Activated CD4-positive, CD25-positive, alpha-beta regulatory T cell (primary cell): ENCODE results near the gene TLDC2.
"Not testable (repeated sequence)": the region's sequence is repeated elsewhere in the genome, so short reads cannot be mapped to it uniquely, and the experiment has no call there.

ENCODE experiments used
- DNase-seq, 4 experiments: peaks; one replicate each; lab custom pipeline; 2025; lab: John Stamatoyannopoulos, UW

Gene TLDC2

DNA sequence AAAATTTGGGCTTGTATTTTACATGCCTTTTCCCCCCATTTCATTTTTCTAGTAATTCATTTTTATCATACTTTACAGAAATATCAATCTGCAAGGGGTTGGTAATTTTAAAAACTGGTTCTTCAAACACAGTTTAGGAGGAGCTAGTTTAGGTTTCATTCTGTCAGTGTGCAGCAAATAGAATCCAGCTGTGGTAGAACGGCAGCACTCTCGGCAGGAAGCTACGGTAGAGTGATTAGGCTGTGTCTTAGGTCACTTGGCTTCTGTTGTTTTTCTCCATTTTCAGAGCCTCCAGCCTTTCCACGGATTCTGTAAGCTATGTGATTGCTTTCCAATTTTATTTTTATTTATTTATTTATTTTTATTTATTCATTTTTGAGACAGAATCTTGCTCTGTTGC lies 32.7 kb downstream of the TLDC2 start:
- no peak for DNase-seq

DNA sequence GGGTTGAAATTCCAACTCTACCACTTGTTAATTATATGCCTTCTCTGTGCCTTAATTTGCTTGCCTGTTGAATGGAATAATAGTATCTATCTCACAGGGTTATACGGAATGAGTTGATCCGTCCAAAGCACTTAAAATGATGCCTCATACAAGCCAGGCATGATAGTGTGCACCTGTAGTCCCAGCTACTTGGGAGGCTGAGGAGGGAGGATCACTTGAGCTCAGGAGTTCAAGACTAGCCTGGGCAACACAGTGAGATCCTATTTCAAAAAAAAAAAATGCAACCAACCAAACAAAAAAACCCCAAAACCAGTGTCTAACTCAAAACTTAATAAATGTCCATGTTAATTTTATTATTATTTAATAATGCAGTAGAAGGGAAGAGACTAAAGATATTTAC lies 40.3 kb downstream of the TLDC2 start:
- DNase-seq: no peak

DNA sequence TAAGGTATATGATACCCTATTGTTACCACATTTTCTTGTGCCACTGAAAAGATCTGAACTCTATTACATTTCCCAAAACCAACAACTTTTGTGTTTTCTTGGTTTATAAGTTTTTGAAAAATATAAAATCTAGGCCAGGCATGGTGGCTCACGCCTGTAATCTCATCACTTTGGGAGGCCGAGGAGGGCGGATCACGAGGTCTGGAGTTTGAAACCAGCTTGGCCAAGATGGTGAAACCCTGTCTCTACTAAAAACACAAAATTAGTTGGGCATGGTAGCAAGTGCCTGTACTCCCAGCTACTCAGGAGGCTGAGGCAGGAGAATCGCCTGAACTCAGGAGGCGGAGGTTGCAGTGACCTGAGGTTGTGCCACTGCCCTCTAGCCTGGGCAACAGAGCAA lies 41.3 kb downstream of the TLDC2 start:
- DNase-seq: no peak

GRCh38 chr20:36917943-36918342 lies 42.0 kb downstream of the TLDC2 start:
- no peak for DNase-seq

GRCh38 chr20:36919715-36920333 lies 43.9 kb downstream of the TLDC2 start:
- peak in 1 of 4 experiments; percentile 5 for DNase-seq

- DNase-seq: no peak
These were observed 44.4 kb downstream of the TLDC2 start for GRCh38 chr20:36920334-36920730.

- DNase-seq: no peak
These were observed 48.5 kb downstream of the TLDC2 start for GRCh38 chr20:36924167-36925045.

- DNase-seq: no peak
These were observed 49.3 kb downstream of the TLDC2 start for GRCh38 chr20:36925234-36925633.

DNA sequence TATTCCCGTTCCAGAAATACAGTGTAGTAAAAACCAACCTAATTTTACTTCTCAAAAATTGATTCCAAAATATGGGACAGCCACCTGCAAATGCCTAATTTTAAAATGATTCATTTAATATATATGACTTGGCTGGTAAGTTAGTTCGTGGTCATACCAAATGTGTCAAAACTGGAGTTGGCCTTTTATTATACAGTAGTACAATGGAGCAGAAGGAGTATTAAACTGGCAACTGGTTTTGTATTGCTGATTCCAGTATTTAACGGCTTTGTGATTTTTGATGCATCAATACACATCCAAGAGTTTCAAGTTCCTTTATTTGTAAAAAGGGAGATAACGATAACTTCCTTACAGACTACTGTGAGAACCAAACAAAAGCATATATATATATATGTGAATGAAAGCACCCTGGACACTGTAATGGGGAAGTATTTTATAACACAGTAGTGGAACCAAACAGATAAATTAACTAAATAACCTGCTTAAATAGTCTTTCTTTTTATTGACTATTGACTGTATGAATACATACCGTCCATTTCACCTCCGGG lies 50.8 kb downstream of the TLDC2 start:
- DNase-seq: no peak

GRCh38 chr20:36927704-36928103 lies 51.8 kb downstream of the TLDC2 start:
- no peak for DNase-seq

GRCh38 chr20:36929290-36929689 lies 53.4 kb downstream of the TLDC2 start:
- DNase-seq: no peak

- no peak for DNase-seq
These were observed 53.8 kb downstream of the TLDC2 start for GRCh38 chr20:36929691-36930090.

GRCh38 chr20:36932067-36932466 lies 56.1 kb downstream of the TLDC2 start:
- not testable (repeated sequence) for DNase-seq

DNA sequence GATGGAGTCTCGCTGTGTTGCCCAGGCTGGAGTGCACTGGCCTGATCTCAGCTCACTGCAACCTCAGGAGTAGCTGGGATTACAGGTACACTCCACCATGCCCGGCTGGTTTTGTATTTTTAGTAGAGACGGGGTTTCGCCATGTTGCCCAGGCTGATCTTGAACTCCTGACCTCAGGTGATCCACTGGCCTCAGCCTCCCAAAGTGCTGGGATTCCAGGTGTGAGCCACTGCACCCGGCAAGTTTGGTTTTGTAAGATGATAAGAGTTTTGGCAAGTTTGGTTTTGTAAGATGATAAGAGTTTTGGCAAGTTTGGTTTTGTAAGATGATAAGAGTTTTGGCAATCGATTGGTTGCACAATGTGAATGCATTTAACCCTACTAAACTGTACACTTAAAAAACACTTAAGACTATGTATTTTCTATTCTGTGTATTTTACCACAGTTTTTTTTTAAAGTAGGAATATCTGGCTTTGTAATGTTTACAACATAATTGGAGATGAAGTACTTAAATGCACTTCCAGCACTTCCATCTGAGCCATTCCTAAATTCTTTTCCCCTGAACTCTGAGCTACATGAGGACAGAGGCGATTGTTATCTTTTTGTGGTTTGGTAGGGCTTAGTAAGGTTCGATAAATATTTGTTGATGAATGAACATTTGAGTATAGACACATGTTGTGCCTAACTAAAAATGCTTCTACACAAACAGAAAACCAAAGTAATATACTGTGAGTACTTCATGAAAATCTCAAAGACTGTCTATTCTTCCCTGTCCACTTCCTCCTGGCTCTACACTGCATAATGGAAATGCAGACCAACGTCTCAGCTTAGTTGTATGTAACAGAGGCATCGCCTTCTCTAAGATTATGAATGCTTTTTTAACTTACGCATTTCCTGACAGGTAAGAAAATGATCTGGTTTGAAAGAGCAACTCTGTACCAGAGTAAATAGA lies 56.8 kb downstream of the TLDC2 start:
- no peak for DNase-seq

GRCh38 chr20:36933571-36933970 lies 57.6 kb downstream of the TLDC2 start:
- DNase-seq: not testable (repeated sequence)

DNA sequence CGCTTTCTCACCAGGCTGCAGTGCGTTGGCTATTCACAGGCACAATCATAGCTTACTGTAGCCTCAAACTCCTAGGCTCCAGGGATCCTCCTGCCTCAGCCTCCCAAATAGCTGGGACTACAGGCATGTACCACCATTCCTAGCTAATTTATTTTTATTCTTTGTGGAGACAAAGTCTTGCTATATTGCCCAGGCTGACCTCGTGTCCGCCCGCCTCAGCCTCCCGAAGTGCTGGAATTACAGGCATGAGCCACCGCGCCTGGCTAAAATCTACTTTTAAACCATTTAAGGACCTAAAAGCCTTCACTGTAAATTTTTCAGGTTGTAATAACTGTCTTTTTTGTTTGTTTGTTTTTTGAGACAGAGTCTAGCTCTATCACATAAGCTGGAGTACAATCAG lies 60.4 kb downstream of the TLDC2 start:
- DNase-seq: no peak

DNA sequence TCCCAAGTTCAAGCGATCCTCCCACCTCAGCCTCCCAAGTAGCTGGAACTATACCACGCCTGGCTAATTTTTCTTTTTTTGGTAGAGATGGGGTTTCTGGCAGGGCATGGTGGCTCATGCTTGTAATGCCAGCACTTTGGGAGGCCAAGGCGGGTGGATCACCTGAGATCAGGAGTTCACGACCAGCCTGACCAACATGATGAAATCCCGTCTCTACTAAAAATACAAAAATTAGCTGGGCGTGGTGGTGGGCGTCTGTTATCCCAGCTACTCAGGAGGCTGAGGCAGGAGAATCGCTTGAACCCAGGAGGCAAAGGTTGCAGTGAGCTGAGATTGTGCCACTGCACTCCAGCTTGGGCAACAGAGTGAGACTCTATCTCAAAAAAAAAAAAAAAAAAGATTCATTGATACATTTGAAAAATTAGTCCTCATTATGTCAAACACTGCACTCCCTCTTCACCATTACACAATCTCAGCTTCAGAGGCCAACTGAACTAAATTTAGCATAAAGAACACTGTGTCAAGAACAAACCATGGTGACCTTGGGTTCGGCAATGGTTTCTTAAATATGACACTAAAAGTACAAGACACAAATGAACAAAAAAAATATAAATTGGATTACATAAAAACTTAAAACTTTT lies 60.9 kb downstream of the TLDC2 start:
- DNase-seq: not testable (repeated sequence)

- DNase-seq: no peak
These were observed 61.4 kb downstream of the TLDC2 start for GRCh38 chr20:36937402-36937770.

DNA sequence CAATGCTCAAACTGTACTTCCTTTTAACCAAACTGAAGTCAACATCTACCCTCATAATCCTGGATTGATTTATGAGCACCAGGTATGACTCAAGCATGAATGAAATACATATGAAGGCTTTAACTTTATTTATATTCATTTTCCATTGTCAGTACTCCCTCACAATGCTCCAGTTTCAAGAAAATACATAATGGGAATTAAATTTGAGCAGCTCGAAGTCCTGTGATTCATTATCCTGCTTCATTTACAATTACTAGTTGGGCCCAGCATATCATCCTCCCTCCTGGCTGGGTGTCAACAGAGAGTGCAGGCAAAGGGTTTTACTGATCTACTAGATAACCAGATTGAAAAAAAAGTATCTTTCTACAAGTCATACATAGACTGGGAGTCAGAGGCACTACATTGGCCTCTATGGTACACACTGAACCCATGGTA lies 65.5 kb downstream of the TLDC2 start:
- DNase-seq: no peak
